Sigmoid colon (tissue), 7 donors: ENCODE measurements around the gene MARCHF5. TPM values are rescaled to one million over a fixed set of nuclear protein-coding genes. Genes with fewer than 3 reads are reported as not detected.
"Not testable (repeated sequence)": the region's sequence is repeated elsewhere in the genome, so short reads cannot be mapped to it uniquely, and the experiment has no call there.

Source experiments
- DNase-seq: peaks from one replicate; pipeline ENCODE4 v3.0.0-alpha.2; 2019
- H3K27ac ChIP-seq, 4 donors: fragments of 200-600 bp; sonication (generic); one replicate each; pipeline ENCODE4 v1.5.1; 2016 to 2019; ENCODE audit warnings: mild to moderate bottlenecking in 1 of 4
- H3K27me3 ChIP-seq, 3 donors: fragments of 200-600 bp; sonication (generic); one replicate each; pipeline ENCODE4 v1.5.1; 2019; ENCODE audit warnings: mild to moderate bottlenecking in 1 of 3
- H3K36me3 ChIP-seq, 4 donors: fragments of 200-600 bp; sonication (generic); one replicate each; pipeline ENCODE4 v1.5.1; 2016 to 2019
- H3K4me1 ChIP-seq, 4 donors: fragments of 200-600 bp; sonication (generic); one replicate each; pipeline ENCODE4 v1.5.1; 2017 to 2019
- H3K4me3 ChIP-seq, 4 donors: fragments of 200-600 bp; sonication (generic); one replicate each; pipeline ENCODE4 v1.5.1; 2017 to 2019; ENCODE audit warnings: mild to moderate bottlenecking in 2 of 4, moderate library complexity in 1 of 4
- H3K9me3 ChIP-seq, 4 donors: fragments of 200-600 bp in 3 of 4; sonication (generic) in 3 of 4; one replicate each; pipeline versions ENCODE4 v1.5.1 to v1.6.1; 2013 to 2019
- CTCF ChIP-seq, 4 experiments: fragments of 450-650 bp in 3 of 4; fragments of 200-600 bp in 1 of 4; IDR thresholded peaks; one replicate each; pipeline ENCODE4 v1.5.1; 2016 to 2019; ENCODE audit warnings: antibody characterized with exemption in 4 of 4, mild to moderate bottlenecking in 3 of 4, moderate library complexity in 2 of 4
- EP300 ChIP-seq, 4 donors: sonication (generic); formaldehyde crosslinking; IDR thresholded peaks; one replicate each; pipeline ENCODE4 v1.6.1; 2017; ENCODE audit warnings: antibody characterized with exemption in 4 of 4
- POLR2A ChIP-seq, 2 donors: fragments of 450-650 bp; IDR thresholded peaks; one replicate each; pipeline ENCODE4 v1.6.1; 2016; ENCODE audit warnings: antibody characterized with exemption in 2 of 2, mild to moderate bottlenecking in 2 of 2, moderate library complexity in 2 of 2
- POLR2AphosphoS5 ChIP-seq, 4 donors: sonication (generic); formaldehyde crosslinking; IDR thresholded peaks; one replicate each; pipeline ENCODE4 v1.6.1; 2017; ENCODE audit warnings: antibody characterized with exemption in 4 of 4
- WGBS, 2 donors: extraction: QIAGEN DNeasy Blood & Tissue Kit; methylation state at CpG; one replicate each; pipeline ENCODE4 v1.1.7; 2013; 5-methylcytosine and 5-hydroxymethylcytosine counted together
- intact Hi-C: fragments of 100-400 bp; cut with DNase I; formaldehyde crosslinking; loops from one replicate; pipeline ENCODE4 v1.15.1; 2023
- polyA plus RNA-seq, 3 donors: library from polyadenylated mRNA; stranded (reverse); fragments of 200-250 nt; gene quantifications; one replicate each; pipeline ENCODE4 v1.2.3, GENCODE V29; 2013
- total RNA-seq, 4 donors: library from RNA; depleted of rRNA; stranded (reverse); fragments of >200 nt; gene quantifications; one replicate each; pipeline ENCODE4 v1.1.0, GENCODE V29; 2016
- donor health status: healthy with polysubstance abuse.
- donor health status: Bipolar disorder and iron deficiency.
- donor health status: healthy.

Gene MARCHF5
- total and polyA plus RNA-seq, 7 donors, result 9.5 to 30.5 (median 19.0) TPM

- H3K4me1 ChIP-seq, result no peaks in the 10 kb centered on the region
- intact Hi-C loops, result no loop called here
- no peak for TF ChIP-seq POLR2AphosphoS5 (IDR thresholded peaks at IDR 0.05)
- TF ChIP-seq POLR2A (IDR thresholded peaks at IDR 0.05), result no peak
- no peak for TF ChIP-seq EP300 (IDR thresholded peaks at IDR 0.05)
- no peak for TF ChIP-seq CTCF (IDR thresholded peaks at IDR 0.05)
- no peaks in the 10 kb centered on the region for H3K27me3 ChIP-seq
- DNase-seq, result no peak
- H3K27ac ChIP-seq, result no peak overlapping the region
- no peak overlapping the region for H3K4me3 ChIP-seq
- 95 to 96% methylated on average over 2 of the region's 2 CpGs for WGBS, 2 donors
- no peaks in the 10 kb centered on the region for H3K9me3 ChIP-seq
- peaks cover 0 to 42% (median 0%) of the 10 kb centered on the region in 4 donors for H3K36me3 ChIP-seq
These were observed 51.8 kb downstream of the MARCHF5 start for GRCh38 chr10:92342796-92343195.

GRCh38 chr10:92345575-92345974 lies 54.6 kb downstream of the MARCHF5 start:
- H3K4me1 ChIP-seq, H3K9me3 ChIP-seq, DNase-seq, H3K27me3 ChIP-seq, intact Hi-C loops, H3K27ac ChIP-seq, H3K4me3 ChIP-seq: not testable (repeated sequence)
- peaks cover 0 to 63% (median 11%) of the 10 kb centered on the region in 4 donors for H3K36me3 ChIP-seq
- whole genome bisulfite sequencing, 2 donors, result 95 to 96% methylated on average over 5 of the region's 5 CpGs

DNA sequence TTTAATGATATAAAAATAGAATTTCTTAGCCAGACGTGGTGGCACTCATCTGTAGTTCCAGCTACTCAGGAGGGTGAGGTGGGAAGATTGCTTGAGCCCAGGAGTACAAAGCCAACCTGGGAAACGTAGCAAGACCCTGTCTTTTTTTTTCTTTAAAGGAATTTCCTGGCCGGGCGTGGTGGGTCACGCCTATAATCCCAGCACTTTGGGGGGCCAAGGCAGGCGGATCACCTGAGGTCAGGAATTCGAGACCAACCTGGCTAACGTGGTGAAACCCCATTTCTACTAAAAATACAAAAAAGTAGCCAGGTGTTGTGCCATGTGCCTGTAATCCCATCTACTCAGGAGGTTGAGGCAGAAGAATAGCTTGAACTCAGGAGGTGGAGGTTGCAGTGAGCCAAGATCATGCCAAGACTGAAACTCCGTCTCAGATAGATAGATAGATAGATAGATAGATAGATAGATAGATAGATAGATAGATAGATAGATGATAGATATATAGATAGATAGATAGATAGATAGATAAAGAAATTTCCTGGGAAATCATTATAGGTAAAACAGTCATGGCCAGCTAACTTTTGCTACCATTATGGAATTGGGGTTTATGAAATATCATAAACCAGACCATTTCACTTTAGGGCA lies 56.2 kb downstream of the MARCHF5 start:
- H3K4me3 ChIP-seq, H3K27me3 ChIP-seq, H3K4me1 ChIP-seq, DNase-seq, H3K27ac ChIP-seq, intact Hi-C loops, H3K9me3 ChIP-seq: not testable (repeated sequence)
- peaks cover 0 to 60% (median 12%) of the 10 kb centered on the region in 4 donors for H3K36me3 ChIP-seq
- 92 to 96% methylated on average over 9 of the region's 9 CpGs for WGBS, 2 donors

- no peaks in the 10 kb centered on the region for H3K27me3 ChIP-seq
- H3K9me3 ChIP-seq, result no peaks in the 10 kb centered on the region
- peaks cover 0 to 38% (median 12%) of the 10 kb centered on the region in 4 donors for H3K36me3 ChIP-seq
- no peak for DNase-seq
- WGBS, 2 donors, result 90 to 95% methylated on average over 4 of the region's 4 CpGs
- H3K27ac ChIP-seq, result no peak overlapping the region
- intact Hi-C loops, result no loop called here
- no peak overlapping the region for H3K4me3 ChIP-seq
- TF ChIP-seq EP300 (IDR thresholded peaks at IDR 0.05) (no peak), CTCF (IDR thresholded peaks at IDR 0.05) (no peak), POLR2A (IDR thresholded peaks at IDR 0.05) (no peak), POLR2AphosphoS5 (IDR thresholded peaks at IDR 0.05) (no peak)
- no peaks in the 10 kb centered on the region for H3K4me1 ChIP-seq
These were observed 59.4 kb downstream of the MARCHF5 start for GRCh38 chr10:92350411-92350810.

- DNase-seq, result no peak
These were observed 63.6 kb downstream of the MARCHF5 start for GRCh38 chr10:92354587-92354986.

More at GRCh38 chr10:92354587-92354986, 63.6 kb downstream of the MARCHF5 start:
- intact Hi-C loops, result no loop called here
- WGBS, 2 donors, result 66 to 69% methylated on average over 4 of the region's 4 CpGs
- no peaks in the 10 kb centered on the region for H3K9me3 ChIP-seq
- no peaks in the 10 kb centered on the region for H3K27me3 ChIP-seq
- TF ChIP-seq POLR2A (IDR thresholded peaks at IDR 0.05) (no peak), EP300 (IDR thresholded peaks at IDR 0.05) (no peak), POLR2AphosphoS5 (IDR thresholded peaks at IDR 0.05) (no peak), CTCF (IDR thresholded peaks at IDR 0.05) (no peak)
- H3K4me3 ChIP-seq, result no peak overlapping the region
- H3K4me1 ChIP-seq, result no peaks in the 10 kb centered on the region
- no peak overlapping the region for H3K27ac ChIP-seq
- peaks cover 0 to 21% (median 8%) of the 10 kb centered on the region in 4 donors for H3K36me3 ChIP-seq
